GM12801 (cell line): ENCODE results near the gene LARP4B.

ENCODE experiments used
- CTCF ChIP-seq: IDR thresholded peaks from one replicate; pipeline ENCODE4 v1.5.1; 2011; ENCODE audit warnings: control low read depth; ENCODE audit not compliant: insufficient read length; ENCODE audit errors: extremely low read depth

Gene LARP4B

GRCh38 chr10:847868-848267 lies 83.6 kb downstream of the LARP4B start:
- no peak for TF ChIP-seq CTCF

- TF ChIP-seq CTCF = no peak
These were observed 85.3 kb downstream of the LARP4B start for GRCh38 chr10:846126-846685.

GRCh38 chr10:845526-845925 lies 86.0 kb downstream of the LARP4B start:
- TF ChIP-seq CTCF = no peak

- TF ChIP-seq CTCF = no peak
These were observed 87.0 kb downstream of the LARP4B start for GRCh38 chr10:844552-844951.

GRCh38 chr10:843703-844102 lies 87.8 kb downstream of the LARP4B start:
- no peak for TF ChIP-seq CTCF

GRCh38 chr10:842795-843194 lies 88.7 kb downstream of the LARP4B start:
- TF ChIP-seq CTCF = no peak

- TF ChIP-seq CTCF = no peak
These were observed 90.0 kb downstream of the LARP4B start for GRCh38 chr10:841535-841934.
